GM21515 (cell line): ENCODE results near the gene PRDM15.

ENCODE experiments used
- ATAC-seq: cut with Tn5 transposase; IDR thresholded peaks from one replicate; pipeline ENCODE4 v1.9.1; 2021; ENCODE audit not compliant: unreplicated experiment

PRDM15 gene

DNA sequence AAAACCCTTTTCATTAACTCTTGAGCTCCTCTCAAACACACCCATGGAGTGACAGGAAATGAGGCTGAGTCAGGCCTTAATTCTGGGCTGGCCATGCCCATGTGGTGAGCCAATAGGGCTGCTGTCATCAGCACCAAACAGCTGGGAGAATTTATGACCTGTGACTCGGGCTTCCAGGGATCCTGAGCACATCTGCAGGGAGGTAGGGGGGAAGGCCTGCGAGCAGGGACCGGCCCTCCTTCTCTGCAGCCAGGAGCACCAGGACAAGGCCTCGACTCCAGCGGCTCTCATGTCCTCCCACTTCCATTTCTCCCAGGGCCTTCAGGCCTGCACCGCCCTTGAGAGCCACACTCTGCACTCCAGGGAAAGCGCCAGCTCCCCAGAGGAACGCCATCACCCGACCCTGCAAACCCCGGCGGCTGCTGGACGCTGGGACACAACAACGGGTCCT, 126.9 kb downstream of the PRDM15 start:
- ATAC-seq: no peak

- ATAC-seq: no peak
These were observed 127.5 kb downstream of the PRDM15 start for GRCh38 chr21:41751611-41752011.

- no peak for ATAC-seq
These were observed 128.5 kb downstream of the PRDM15 start for GRCh38 chr21:41750532-41751151.

- ATAC-seq: no peak
These were observed 129.1 kb downstream of the PRDM15 start for GRCh38 chr21:41750051-41750450.

GRCh38 chr21:41749286-41749685, 129.9 kb downstream of the PRDM15 start:
- no peak for ATAC-seq
